Prostate gland (tissue), 2 donors: ENCODE data around the gene SLFN13.

Source experiments
- CTCF ChIP-seq, 4 experiments: fragments of 200-600 bp in 2 of 4; fragments of 450-650 bp in 2 of 4; sonication (generic) in 2 of 4; IDR thresholded peaks; 1 replicate in 3 of 4; 2 replicates in 1 of 4; pipeline ENCODE4 v1.5.1; 2016 to 2019; ENCODE audit warnings: antibody characterized with exemption in 4 of 4, mild to moderate bottlenecking in 2 of 4, moderate library complexity in 2 of 4
- POLR2A ChIP-seq: fragments of 450-650 bp; IDR thresholded peaks from one replicate; pipeline ENCODE4 v1.6.1; 2016; ENCODE audit warnings: antibody characterized with exemption, mild to moderate bottlenecking
- POLR2AphosphoS5 ChIP-seq: sonication (generic); formaldehyde crosslinking; IDR thresholded peaks from one replicate; pipeline ENCODE4 v1.6.1; 2017; ENCODE audit warnings: antibody characterized with exemption

- TF ChIP-seq CTCF (IDR thresholded peaks at IDR 0.05) = no peak
- no peak for TF ChIP-seq POLR2A
- TF ChIP-seq POLR2AphosphoS5 = no peak
These were observed 30.7 kb upstream of the SLFN13 start for GRCh38 chr17:35479271-35479670.
